Fibroblast of skin of left quadriceps (primary cell): ENCODE results near the gene PEF1.

Experiments used
- DNase-seq, 2 experiments: peaks; one replicate each; pipeline ENCODE4 v3.0.0-alpha.2; 2013; ENCODE audit warnings: low read depth in 2 of 2

The PEF1 gene

DNA sequence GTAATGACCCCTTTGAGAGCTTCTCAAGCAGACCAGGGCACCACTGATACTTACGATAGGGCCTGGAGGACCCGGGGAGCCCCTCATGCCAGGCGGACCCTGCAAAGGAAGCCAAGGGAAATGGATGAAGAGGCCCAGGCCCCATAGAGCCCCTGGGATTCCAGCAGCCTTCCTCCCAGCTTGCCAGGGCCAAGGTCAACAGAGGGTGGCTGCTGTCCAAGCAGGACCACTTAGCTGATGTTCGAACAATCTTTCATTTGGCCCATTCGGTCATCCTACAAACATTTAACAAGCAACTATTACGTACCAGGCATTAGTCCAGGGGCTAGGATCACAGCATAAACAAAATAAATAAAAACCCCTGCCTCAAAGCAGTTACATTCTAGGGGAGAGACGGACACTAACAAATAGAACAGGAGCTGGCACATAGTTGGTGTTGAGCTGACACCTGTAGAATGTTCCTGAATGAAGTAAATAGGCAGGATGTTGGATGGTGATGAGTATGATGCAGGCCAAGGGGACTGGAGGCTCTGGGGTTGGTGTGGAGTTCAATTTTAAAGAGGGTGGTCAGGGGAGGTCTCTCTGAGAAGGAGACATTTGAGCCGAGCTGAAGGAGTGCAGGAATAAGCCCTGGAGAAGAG lies 27.0 kb upstream of the PEF1 start:
- no peak for DNase-seq

DNA sequence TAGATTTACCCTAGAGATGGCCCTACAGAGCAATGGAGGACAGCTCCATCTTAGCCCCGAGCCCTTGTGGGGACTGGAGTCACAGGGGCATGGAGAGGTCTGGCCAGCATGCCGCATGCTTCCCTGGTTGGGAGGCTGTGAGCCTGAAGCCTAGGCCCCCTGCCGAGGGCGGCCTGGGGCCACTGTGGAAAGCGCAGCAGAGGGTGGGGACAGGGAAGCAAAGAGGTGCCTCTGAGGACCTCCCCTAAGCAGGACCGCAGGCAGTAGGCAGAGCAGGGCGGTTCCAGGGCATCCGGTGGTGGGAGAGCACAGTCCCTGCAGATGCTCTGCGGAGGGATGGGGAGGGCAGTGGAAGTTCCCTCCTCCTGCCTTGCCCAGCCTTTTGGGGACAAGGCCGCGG lies 26.5 kb upstream of the PEF1 start:
- no peak for DNase-seq

DNA sequence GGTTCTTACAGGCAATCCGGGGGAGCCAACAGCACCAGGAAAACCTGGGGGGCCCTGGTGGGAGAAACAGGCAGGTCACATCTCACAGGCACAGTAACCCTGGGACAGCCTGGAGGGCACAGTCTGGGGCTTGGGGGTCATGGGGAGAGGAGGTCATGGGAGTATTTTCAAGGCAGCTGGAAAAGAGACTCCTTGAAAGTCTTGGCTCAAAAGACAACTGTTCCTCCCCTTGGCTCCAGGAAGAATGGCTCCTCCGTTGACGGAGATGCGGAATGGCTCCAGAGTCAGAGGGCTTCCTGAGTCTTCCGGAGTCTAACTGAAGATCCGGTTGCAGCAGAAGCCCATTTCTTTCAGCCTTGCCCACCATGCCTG lies 25.9 kb upstream of the PEF1 start:
- no peak for DNase-seq

DNA sequence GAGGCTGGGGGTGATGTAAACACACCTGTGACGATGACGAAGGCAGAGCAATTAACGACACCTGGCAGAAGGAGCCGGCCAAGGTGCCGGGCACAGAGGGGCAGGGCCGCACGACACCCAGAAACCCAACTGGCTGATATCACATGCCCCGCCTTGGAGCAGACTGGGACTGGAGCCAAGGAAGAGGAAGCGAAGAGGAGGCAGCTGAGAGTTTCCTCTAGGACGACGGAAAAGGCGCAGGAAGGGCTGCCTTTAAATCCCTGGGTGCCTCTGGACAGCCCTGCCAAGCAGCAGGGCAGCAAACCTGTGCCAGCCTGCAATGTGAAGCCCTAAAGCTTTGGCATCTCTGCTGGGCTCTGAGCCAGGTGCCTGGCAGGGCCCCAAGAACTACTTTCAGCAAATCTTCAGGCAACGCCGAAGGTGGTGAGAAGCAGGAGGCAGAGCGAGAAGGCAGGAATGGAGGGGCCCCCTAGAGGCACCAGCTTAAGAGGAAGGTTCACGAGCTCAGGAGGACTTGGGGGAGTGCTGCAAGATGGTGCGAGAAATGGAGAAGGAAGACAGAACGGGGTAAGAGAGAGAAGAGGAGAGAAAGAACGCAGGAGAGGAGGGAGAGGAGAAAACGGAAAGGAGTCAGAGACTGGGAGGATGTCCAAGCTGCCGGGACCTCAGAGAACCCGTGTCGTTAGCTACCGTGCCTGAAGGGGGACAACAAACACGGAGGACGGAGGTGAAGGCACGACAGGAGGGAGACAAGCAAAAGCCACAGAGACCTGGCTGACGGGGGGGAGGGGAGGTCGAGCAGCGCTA lies 25.3 kb upstream of the PEF1 start:
- no peak for DNase-seq

DNA sequence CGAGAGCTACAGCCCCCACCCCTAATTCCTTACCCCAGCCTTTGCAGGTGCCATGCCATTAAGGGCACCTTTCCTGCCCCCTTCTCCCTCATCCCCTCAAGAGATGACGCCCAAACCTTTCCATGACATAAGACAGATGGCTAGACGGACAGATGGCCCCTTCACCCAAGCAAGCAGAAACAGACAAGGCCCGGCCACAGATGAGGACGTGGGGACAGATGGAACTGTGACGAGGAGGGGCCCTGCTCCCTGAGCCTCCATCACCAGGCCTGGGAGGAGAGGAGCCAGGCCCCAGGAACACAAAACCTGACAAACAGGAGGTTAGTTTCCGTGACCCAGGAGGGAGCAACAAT lies 24.7 kb upstream of the PEF1 start:
- no peak for DNase-seq

DNA sequence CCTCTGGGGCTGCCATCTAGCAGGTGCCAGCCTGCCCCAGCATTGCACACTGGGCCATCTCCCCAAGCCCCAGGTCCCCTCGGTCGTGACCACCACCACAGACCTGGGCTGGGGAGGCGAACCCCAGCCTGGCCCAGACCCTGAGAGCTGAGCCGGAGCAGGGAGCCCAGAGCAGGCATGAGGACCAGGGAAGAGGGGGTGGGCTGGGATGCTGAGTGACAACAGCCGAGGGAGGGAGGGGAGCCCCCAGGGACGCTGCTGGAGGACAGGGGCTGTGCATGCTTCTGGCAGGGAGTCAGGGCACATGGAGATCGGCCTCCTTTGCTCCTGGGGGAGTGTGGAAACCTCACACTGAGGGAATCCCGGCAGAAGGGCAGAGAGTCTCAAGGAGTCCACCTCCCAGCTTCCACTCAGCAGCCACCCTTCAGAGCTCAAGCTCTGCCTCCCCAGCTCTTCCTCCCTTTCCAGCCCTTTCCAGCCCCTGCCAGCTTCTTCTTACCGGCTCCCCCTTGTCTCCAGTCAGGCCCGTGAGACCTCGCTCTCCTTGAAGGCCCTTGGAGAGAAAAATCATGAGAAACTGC lies 23.7 kb upstream of the PEF1 start:
- no peak for DNase-seq

DNA sequence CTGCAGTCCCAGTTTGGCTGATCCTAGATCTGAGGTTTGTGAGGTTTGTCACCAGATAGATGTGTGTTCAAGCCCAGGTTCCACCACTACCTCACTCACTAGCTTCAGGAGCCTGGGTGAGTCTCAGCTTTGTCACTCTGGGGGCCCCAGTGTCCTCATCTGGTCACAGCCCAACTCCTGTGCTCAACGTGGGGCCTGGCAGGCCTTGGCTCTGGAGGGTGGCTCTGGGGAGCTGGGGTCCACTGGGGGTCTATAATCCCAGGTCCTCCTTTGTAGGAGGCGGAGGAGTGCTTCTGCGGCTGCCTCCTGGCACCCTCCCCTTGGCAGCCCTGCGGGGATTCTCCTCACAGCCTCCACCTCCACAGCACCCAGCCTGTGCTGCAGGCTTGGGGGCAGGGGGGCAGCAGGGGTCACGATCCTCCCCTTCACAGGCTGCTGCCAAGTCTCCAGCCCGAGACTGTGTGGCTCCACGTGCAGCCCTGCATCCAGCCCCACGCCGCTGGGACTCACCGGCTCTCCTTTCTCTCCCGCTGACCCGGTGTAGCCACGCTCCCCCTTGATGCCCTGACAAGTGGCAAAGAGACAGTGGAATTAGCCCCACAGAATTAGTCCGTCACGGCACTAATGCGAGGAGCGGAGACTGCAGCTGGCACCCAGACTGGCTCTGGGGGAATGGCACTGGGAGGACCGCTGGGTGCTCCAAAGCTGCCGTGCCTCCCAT lies 22.5 kb upstream of the PEF1 start:
- no peak for DNase-seq

DNA sequence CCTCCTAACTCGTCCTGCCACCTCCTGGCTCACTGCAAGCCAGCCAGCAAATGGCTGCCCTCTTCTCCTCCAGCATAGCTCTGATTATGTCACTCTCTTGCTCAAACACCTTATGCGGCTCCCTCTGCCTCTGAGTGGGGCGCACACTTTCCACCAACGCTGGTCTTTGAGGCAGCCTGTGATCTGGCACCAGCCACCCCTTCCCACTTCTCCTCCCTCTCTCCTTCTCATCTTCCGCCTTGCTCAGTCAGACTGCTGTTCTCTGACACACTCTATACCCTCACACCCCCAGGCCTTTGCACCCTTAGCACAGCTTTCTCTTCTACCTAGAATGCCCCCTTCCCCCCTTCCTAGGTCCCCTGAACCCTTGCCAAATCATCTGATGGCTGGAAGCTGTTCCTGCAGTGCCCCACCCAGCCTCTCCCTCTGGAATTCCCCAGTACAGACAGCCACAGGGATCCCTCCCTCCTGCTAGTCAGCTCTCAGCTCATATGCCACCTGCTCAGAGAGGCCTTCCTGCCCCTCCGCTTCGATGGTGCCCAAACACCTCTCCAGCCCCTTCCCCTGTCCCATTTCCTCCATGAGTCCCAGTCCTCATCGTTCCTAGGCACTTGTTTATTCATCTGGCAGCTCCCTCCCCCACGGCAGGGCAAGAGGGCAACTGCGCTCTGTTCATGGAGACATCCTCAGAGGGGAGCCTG lies 21.7 kb upstream of the PEF1 start:
- DNase-seq: no peak

DNA sequence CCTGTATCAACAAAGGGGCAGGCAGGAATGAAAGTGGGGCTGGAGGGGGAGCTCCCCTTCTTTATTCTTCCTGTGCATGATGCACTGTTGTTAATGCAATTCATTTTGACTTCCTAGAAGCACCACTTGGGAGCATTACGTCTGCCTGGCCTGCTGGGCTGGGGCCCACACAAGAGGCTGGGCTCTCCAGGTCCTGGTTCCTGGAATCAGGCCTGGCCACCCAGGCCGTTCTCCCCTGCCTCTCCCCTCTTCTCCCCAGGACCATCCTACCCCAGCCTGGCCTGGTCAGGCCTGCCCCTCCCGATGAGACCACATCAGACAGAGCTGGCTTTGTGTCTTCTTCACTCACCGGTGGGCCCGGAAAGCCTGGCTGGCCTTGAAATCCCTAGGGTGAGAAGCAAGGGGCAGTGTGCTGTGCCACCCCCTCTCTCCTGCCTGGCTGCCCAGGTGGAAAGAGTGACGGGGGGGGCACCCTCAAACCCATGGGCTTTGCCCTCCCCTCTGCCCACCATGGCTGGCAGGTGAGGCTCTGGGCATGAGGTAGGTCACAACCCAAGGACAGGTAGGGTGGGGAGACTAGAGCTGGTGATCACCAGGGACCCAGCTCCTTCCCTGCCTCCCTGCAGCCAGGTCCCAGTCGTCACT lies 20.7 kb upstream of the PEF1 start:
- DNase-seq: no peak

DNA sequence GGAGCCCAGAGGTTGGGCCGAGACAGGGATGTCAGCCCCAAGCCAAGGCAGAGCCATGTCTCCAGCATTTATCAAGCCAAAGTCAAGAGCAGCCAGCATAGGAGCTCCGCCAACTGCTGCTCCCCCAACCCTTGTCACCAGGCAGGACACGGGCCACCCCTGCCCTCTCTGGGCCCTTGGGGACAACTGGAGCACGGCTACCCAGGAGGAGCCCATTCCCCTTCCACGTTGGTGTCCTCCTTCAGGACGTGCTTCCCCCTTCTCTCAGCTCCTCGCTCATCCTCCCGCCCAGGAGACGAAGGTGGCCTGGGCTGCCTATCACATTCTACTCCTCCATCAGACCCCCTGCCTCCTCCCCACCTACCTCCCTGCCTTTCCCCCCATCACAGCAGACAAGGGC lies 19.9 kb upstream of the PEF1 start:
- DNase-seq: no peak

DNA sequence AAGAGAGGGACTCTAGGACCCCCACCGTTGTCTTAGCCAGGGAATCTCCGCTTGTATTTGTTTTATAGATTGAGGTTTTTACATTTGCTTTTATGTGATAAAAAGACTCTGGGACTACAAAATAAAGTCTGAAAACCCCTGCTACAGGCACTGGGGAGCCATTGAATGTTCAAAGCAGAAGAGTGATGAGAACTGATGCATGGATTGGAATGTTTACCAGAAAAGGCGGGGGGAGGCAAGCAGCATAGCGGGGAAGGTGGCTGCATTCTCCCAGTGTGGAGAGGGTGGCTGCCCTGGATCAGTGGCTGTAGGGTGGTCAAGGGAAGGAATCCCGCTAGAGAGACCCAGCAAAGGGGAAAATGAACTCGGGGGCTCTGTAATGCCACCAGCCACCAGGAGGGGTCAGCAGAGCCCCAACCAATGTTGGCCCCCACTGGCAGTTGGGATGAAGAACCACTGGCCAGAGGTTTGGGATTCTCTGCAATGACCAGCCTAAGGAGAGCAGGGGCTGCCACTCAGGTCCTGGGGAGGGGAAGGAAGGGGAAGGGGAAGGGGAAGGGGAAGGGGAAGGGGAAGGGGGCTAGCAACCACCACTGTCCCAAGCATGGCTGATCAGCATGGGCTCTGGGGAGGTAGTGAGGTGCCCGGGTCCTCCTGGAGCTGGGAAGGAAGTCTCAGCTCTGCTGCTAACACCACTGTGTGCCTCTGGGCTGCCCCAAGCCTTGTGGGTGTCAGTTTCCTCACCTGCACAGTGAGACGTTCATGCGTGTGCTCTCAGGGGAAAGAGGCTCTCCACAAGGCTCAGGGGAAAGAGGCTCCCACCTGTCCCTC lies 19.2 kb upstream of the PEF1 start:
- no peak for DNase-seq

DNA sequence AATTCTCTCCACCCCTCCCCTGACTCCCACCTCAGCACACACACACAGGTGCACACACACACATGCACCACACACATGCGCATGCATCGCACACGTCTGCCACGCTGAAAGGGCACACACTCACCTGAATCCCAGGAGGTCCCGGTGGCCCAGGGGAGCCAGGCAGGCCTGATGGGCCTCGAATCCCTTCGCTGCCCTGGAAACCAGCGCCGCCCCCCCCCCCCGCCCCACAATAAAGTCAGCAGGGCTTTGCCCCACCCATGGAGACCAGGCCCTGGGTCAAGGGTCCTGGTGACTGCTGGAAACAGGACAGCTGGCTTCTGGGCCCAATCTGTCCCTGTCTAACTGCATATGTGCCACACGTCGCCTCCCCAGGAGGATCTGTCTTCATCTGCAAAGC lies 17.8 kb upstream of the PEF1 start:
- no peak for DNase-seq

DNA sequence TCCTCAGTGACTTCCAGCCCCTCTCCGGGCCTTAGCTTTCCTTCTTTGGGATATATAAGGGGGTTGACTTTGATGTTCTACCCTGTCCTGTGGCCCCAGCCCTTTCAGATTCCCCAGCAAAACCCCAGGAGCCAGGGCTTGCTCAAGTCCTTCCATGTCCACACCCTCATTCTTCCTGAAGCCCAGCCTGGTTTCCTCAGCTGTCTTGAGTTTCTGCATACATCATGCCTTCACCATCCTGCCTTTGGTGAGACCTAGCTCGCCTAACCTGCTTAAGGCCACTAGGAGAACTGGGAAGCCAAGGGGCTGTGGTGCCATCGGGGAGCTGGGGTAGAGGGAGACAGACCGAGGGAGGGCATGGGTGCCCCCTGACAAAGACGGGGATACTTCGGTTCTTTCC lies 17.2 kb upstream of the PEF1 start:
- DNase-seq: no peak

DNA sequence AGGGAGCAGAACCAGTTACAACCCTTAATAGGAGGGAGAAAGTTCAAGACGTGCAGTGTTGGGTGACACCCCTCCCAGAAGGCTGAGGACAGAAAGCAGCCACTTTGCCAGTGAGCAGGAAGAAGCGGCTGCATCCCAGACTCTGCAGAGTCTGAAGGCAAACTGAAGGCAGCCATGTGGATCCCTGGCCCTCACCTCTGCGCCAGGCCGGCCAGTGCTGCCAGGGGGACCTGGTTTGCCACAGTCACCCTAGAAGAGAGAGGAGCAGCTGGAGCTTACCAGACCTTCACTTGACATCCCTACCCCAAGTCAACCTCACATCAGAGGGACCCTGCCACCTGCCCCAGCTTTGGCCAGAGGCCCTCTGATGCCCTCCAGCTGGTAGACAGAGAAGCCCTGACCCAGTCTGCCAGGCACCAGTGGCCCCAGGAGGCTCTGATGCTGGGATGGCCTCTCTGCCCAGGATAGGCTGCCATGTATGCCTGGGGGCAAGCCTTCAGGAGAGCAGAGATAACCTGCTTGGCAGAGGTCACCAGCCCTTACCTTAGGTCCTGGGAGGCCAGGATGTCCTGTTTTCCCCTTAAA lies 16.3 kb upstream of the PEF1 start:
- DNase-seq: no peak

DNA sequence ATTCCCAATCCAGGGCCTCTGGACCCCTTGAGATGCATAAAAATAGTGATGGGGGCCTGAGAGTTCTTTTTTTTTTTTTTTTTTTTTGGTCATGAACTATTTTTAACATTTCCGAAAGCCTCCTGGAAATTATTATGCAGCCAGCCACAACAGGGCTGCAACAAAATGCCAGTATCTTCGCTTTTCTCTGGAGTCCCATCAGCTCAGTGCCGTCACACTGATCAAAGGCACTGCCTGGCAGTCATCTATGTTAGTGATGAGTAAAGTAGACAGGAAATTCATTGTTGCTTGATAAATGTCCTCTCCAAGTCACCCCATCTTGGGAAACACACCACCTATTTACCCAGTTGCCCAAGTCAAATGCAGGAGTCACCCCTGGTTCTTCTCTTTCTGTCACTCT lies 15.2 kb upstream of the PEF1 start:
- no peak for DNase-seq

DNA sequence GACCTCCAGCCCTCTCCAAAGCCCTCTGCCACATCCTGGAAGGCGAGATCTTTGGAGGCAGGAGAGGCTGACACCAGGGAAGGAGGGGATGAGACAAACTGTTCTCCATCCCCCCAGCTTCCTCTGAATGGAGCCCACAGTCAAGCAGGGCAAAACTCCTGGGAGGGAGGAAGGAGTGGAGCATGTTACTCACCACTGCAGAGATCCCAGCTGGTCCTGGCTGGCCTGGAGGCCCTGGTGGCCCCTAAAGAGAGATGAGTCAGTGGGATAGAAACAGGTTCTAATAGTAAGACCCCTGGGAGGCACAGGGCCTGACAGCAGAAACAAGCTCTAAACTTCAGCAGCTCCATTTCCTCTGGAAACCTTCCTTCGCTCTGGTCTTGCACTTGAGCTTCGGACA lies 14.0 kb upstream of the PEF1 start:
- DNase-seq: no peak

DNA sequence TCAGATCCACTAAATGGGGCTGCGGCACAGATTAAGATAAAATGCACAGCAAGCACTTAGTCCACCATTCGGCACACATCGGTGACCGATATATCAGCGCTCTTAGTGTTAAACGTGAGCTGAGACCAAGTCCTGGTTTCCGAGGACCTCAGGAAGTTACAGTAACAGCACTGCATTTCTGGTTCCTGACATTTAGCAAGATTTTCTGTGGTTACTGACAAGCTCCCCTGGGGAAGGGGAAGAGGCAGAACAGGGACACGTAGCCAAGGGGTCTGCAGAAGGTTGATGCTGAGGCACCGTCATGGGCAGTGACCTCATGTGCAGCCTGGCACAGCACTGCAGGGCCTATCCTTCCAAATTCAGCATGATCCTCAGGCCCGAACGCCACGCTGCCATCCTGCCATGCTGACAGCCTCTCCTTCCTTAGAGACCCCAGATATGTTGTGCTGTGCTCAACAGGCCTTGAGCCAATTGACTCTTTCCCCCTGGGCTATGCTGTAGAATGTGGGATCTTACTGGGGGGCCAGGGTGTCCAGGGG lies 13.4 kb upstream of the PEF1 start:
- DNase-seq: no peak

DNA sequence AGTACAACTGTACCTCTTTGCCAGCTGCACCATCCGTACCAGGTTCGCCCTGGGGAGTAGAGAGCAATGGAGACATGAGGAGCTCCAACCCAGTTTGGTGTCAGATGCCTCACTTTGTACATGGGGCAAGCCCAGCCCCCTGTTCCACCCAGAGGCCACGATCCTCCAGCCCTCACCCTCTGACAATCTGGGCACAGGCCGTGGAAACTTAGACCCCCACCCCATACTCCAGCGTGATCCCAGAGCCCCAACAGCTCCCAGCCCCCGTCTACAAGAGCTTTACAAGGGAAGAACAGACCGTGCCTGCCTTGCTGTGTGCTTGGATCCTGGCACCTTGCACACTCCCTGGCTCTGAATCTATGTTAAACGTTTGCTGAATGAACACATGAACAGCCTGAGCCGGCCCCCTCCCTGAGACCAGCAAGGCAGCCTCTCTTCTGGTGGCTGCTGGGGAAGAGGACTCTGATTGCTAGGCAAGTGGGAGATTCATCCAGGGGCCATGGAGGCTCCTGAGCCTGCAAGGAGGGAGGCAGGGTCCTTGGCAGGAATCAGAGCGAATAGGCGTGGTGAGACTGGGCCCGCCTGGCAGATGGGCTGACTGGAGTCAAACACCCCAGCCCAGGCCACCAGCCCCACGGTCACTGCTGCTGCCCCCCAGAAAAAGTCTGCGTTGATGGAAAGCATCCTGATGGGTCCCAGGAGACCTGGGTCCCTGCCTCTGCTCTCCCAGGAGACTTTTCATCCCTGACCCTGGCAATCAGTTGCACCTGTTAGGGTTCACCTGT lies 12.5 kb upstream of the PEF1 start:
- no peak for DNase-seq

DNA sequence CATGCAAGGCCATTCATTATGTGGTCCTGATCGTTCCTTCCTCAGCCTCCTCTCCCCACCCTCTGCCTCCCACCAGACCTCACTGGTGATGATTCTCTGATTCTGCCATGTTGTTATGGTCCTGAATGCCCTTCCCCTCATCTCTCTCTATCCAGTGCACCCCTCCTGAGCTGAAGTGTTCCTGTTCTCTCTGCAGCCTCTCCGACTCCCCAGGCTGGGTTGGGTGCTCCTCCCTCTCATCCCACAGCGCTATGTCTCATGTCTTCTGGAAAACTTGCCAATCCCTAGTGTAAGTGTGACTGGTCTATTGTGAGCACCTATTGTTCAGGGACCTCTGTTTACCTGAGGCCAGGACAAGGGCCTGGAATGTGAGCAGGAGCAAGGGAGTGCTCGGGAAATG lies 11.1 kb upstream of the PEF1 start:
- DNase-seq: no peak
